ENCODE results near the gene SAMD8.
A peak's percentile ranks its signal among the peaks of the same experiment; 100 is the strongest.
"Not testable (repeated sequence)": the region's sequence is repeated elsewhere in the genome, so short reads cannot be mapped to it uniquely, and the experiment has no call there.

SAMD8 gene

GRCh38 chr10:75197066-75197465, 85.6 kb downstream of the SAMD8 start:
- no peak for DNase-seq

- DNase-seq, result no peak
These were observed 86.5 kb downstream of the SAMD8 start for GRCh38 chr10:75197906-75198305.

- DNase-seq, result not testable (repeated sequence)
These were observed 88.5 kb downstream of the SAMD8 start for GRCh38 chr10:75199949-75200348.

DNA sequence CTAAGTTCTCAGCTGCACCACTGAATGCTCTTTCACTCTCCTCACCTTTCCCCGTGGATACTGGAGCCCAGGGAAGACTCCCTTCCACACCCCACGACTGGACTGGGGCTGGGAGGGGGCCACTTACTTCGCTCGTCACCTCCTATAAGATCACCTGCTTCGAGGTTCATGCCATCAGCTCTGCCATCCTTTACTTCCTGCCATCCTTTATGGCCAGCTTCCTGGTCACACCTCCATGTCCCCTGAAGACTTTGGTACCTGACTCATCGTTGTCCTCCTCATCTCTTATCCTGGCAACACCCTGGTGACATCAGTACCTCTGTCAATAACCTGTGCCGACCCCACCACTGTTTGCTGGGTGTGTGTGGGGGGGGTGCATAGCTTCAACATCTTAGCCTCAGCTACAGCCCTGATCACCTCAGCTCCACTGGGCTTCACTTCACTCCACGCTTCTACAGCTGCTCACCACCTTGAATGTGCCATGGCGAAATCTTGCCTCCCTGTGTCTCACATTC, 90.4 kb downstream of the SAMD8 start:
- DNase-seq, result no peak

- DNase-seq, result no peak
These were observed 91.0 kb downstream of the SAMD8 start for GRCh38 chr10:75202321-75203045.

DNA sequence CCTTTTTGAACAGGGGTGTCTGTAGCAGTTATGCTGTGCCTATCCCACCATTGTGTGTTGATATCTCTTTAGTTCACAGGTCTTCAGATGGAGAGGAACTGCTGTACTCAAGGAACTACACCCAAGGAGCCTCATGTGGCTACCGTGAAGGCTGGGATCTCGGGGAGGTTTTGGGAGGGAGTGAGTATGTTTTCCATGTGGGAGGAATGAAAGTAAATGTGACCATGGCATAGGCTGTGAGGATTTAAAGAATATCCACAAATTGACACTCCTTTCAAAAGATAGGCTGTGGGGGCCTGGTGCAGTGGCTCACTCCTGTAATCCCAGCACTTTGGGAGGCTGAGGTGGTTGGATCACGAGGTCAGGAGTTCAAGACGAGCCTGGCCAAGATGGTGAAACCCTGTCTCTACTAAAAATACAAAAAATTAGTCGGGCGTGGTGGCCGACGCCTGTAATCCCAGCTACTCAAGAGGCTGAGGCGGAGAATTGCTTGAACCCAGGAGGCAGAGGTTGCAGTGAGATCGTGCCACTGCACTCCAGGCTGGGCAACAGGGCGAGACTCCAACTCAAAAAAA, 91.7 kb downstream of the SAMD8 start:
- DNase-seq, result not testable (repeated sequence)

DNA sequence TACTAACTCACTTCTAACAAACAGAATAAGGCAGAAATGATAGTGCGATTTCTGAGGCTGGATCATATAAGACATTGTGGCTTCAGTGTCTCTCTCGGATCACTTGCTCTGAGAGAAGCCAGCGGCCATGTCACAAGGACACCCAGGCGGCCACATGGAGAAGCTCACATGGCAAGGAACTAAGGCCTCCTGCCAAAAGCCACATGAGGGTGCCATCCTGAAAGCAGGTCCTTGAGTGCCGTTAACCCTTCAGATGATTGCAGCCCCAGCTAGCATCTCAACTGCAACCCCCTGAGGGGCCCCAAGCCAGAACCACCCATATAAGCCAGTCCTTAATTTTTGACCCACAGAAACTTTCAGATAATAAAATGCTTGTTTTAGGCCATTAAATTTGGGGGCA, 92.3 kb downstream of the SAMD8 start:
- DNase-seq, result no peak

- no peak for DNase-seq
These were observed 94.5 kb downstream of the SAMD8 start for GRCh38 chr10:75205908-75206307.

DNA sequence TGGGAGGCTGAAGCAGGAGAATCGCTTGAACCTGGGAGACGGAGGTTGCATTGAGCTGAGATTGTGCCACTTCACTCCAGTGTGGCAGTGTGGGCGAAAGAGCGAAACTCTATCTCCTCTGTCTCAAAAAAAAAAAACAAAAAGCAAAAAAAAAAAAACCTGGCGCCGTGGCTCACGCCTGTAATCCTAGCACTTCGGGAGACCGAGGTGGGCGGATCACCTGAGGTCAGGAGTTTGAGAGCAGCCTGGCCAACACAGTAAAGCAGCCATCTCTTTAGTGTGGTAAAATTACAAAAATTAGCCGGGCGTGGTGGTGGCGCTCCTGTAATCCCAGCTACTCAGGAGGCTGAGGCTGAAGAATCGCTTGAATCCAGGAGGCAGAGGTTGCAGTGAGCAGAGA, 95.2 kb downstream of the SAMD8 start:
- DNase-seq, result not testable (repeated sequence)

- no peak for DNase-seq
These were observed 95.8 kb downstream of the SAMD8 start for GRCh38 chr10:75207079-75207856.

DNA sequence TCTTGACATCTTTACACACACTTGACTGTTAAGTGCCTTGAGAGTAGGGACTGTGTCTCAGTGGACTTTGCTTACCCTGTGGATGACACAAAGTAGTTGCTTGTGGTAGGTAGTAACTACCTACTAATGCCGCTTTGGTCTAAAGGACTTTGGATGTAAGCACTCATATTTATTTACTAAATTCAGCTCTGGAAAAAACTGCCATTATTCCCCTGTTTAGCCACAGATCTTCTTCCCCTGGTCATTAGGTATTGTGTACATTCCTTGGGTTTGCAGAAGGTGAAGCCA, 96.3 kb downstream of the SAMD8 start:
- DNase-seq, result no peak

DNA sequence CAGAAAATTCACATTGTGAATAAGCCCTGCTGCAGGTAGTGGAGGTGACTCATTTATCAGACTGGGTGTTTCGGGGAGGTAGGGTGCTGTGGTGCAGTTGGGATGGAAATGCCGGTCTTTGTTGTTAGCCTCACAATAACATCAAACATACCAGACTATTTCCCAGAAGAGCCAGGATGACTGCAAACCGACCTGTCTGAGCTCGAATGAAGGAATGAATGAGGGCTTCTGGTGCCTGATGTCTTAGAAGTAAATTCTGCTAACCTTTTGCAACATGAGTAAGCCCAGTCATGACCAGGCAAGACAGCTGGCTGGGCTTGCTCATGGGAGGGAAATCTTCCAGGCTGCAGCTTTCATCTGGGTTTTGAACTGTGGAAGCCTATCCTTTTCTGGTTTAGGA, 96.7 kb downstream of the SAMD8 start:
- DNase-seq, result no peak

DNA sequence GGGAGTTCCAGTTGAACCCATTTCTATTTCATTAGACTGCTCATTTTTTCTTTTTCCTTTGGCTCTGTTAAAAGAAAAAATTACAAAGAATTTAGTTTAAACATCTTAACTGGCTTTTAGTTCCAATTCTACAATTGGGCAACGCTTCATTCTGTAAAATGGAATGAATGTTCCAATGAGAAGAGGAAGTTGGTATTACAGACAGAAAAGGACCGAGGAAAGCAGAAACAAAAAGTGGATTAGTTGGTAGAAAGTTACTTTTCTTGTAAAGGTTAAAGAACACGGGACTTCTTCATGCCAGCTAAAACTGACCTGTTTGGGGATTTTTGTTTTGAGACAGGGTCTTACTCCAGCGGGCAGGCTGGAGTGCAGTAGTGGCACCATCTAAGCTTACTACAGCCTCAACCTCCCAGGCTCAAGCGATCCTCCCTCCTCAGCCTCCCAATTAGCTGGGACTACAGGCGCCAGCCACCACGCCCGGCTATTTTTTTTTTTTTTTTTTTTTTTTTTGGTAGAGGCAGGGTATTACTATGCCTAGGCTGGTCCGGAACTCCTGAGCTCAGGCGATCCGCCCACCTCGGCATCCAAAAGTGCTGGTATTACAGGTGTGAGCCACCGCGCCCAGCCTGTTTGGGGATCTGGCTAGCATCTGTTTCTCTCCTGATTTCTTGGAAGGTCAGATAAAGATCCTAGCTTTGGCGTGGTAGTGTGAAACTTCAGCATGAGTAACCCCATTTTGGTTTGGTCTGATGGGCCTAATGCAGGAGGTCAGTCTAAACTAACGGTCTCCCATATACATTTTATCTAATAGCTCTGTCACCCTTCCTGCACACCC, 97.8 kb downstream of the SAMD8 start:
- no peak for DNase-seq

DNA sequence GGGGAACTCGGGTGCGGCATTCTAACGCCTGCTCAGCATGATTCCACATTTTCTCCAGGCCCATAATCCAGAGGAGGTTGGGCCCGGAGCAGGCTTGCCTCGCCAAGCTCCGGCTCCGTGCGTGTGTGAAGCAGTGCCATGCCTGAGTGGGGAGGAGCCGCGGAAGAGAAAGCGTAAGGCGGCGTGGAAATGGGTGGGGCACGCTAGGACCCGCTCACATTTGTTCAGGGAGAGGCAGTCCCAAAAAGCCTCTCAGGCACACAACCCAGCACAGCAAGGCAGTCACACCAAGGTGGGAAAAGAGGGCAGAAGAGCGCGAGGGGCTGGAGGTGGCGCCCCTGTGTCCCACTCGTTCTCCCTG, 98.4 kb downstream of the SAMD8 start:
- DNase-seq, result peak; percentile 82

- peak; percentile 96 for DNase-seq
These were observed 99.0 kb downstream of the SAMD8 start, which contains the start of gene VDAC2 for GRCh38 chr10:75210282-75211006. Gene VDAC2, plus strand, starts transcription at chr10:75210796. Its CDS starts 363 bp downstream, at chr10:75211159.

DNA sequence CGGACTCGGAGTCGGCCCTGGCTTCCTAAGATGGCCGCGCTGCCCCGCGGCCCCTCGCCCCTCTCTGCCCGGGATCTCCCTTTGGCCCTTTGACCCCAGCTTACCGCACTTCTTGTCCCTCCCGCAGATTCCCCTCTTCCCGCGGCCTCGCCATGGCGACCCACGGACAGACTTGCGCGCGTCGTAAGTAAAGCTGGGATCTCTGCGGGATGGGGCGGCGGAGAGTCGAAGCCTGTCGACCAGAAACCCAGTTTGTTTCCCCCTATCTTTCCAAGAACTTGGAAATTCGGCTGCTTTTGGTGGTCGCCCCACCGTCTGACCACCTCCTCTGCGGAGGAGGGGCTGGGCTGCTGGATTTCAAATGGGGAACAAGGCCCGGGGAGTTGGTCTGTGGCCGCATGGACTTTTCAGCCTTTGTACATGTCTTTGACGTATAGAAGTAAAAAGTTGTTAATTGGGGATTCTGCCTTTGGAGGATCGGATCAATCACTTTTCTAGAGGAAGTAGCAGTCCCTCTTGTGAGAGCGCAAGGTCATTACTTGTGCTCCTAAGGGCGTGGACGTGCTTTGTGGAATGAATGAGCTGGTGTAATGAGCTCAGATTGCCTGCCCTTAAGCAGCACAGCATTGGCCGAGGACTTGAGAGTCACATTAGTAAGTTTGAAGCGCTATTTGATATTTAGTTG, 99.7 kb downstream of the SAMD8 start:
- DNase-seq, result peak; percentile 49

- no peak for DNase-seq
These were observed 100.9 kb downstream of the SAMD8 start for GRCh38 chr10:75212343-75212742.

DNA sequence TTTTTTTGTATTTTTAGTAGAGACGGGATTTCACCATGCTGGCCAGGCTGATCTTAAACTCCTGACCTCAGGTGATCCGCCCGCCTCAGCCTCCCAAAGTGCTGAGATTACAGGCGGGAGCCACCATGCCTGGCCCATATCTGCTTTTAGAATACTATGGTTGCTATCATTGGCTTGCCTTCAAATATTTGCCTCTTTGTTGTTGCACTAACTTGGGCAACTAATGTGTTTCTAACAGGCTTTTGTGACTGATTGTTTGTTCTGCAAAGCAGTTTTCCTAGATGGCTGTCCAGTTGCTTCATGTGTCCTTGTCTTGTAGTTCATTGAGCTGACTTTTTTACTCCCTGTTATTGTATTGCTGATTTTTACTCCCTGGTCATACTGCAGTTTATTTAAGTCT, 108.8 kb downstream of the SAMD8 start:
- no peak for DNase-seq

- not testable (repeated sequence) for DNase-seq
These were observed 110.0 kb downstream of the SAMD8 start for GRCh38 chr10:75221492-75221891.

GRCh38 chr10:75223507-75223906, 112.1 kb downstream of the SAMD8 start:
- no peak for DNase-seq

DNA sequence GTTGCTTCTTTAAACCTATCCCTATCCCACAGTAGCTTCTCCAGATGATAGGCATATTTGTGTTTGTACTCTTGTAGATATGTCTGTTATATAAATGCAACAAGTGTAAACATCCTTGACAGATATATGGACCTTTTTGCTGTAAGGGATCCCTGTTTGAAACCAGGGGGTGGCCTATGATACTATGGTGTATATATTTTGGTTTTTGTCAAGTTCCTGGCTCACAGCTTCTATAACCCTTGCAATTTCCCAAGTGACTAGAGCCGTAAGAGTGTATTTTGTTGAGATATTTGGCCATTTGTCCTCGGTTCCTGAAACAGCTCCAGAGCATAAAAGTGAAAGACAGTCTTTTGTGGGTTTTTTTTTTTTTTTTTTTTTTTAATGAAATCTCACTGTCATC, 114.6 kb downstream of the SAMD8 start:
- DNase-seq, result no peak

- DNase-seq, result no peak
These were observed 115.2 kb downstream of the SAMD8 start for GRCh38 chr10:75226656-75227055.
